DOHH2 (cell line): ENCODE data around the gene AUTS2.

Experiments
- H3F3A ChIP-seq: fragments of 200-600 bp; sonication (generic), shearing (Covaris generic); 2 replicates; pipeline ENCODE4 v1.6.0; 2016; ENCODE audit warnings: antibody characterized with exemption, mild to moderate bottlenecking; ENCODE audit not compliant: control insufficient read depth, insufficient read depth
- H3K27ac ChIP-seq: fragments of 200-600 bp; sonication (generic); 2 replicates; pipeline ENCODE4 v1.5.1; 2014; ENCODE audit warnings: low read depth, mild to moderate bottlenecking, low read length, moderate library complexity
- H3K27me3 ChIP-seq: fragments of 200-600 bp; sonication (generic); 2 replicates; pipeline ENCODE4 v1.6.1; 2014; ENCODE audit warnings: mild to moderate bottlenecking, low read length, mixed read lengths; ENCODE audit not compliant: control insufficient read depth
- H3K36me3 ChIP-seq: fragments of 200-600 bp; sonication (generic); 2 replicates; pipeline ENCODE4 v1.6.1; 2014; ENCODE audit warnings: mild to moderate bottlenecking, low read length, moderate library complexity, mixed read lengths; ENCODE audit not compliant: control insufficient read depth
- H3K4me1 ChIP-seq: fragments of 200-600 bp; sonication (generic); 2 replicates; pipeline ENCODE4 v1.6.1; 2014; ENCODE audit warnings: mild to moderate bottlenecking, low read length, mixed read lengths; ENCODE audit not compliant: control insufficient read depth
- H3K4me2 ChIP-seq: fragments of 200-600 bp; sonication (generic); 2 replicates; pipeline ENCODE4 v1.6.0; 2014; ENCODE audit warnings: mild to moderate bottlenecking, low read length, moderate library complexity
- H3K4me3 ChIP-seq: fragments of 200-600 bp; sonication (generic); 2 replicates; pipeline ENCODE4 v1.5.1; 2014; ENCODE audit warnings: mild to moderate bottlenecking, low read length, mixed read lengths
- H3K79me2 ChIP-seq: fragments of 200-600 bp; sonication (generic); 2 replicates; pipeline ENCODE4 v1.6.1; 2014; ENCODE audit warnings: mild to moderate bottlenecking, low read length, mixed read lengths; ENCODE audit not compliant: control insufficient read depth
- H3K9me2 ChIP-seq: fragments of 200-600 bp; sonication (generic); replicated peaks from 2 replicates; pipeline ENCODE4 v1.6.1; 2014; ENCODE audit warnings: mild to moderate bottlenecking, low read length, mixed read lengths; ENCODE audit not compliant: control insufficient read depth
- H3K9me3 ChIP-seq: fragments of 200-600 bp; sonication (generic); 2 replicates; pipeline ENCODE4 v1.6.1; 2014; ENCODE audit warnings: antibody characterized with exemption, low read length, mixed read lengths; ENCODE audit not compliant: control insufficient read depth, insufficient read depth
- H4K20me1 ChIP-seq: fragments of 200-600 bp; sonication (generic); 2 replicates; pipeline ENCODE4 v1.6.0; 2014; ENCODE audit warnings: low read depth, mild to moderate bottlenecking, antibody characterized with exemption, low read length, moderate library complexity; ENCODE audit not compliant: control insufficient read depth, insufficient read depth
- CTCF ChIP-seq: fragments of 200-600 bp; sonication (generic); IDR thresholded peaks from one replicate; pipeline ENCODE4 v1.5.1; 2014; ENCODE audit warnings: antibody characterized with exemption, mild to moderate bottlenecking, low read depth, low read length; ENCODE audit not compliant: poor library complexity, severe bottlenecking
- EZH2phosphoT487 ChIP-seq: fragments of 200-600 bp; sonication (generic); IDR thresholded peaks from 2 replicates; pipeline ENCODE4 v1.6.1; 2017; ENCODE audit warnings: borderline replicate concordance, mild to moderate bottlenecking, antibody characterized with exemption, low read length, moderate library complexity, mixed read lengths

The AUTS2 gene

GRCh38 chr7:70034999-70035398, 436.7 kb downstream of the AUTS2 start:
- no peak overlapping the region for H3K27ac ChIP-seq
- TF ChIP-seq EZH2phosphoT487 (no peak), CTCF (no peak)
- H3K36me3 ChIP-seq, result peaks cover 12% of the 10 kb centered on the region; the same call in 1 of the 2 replicates
- H3K4me2 ChIP-seq, result no peak overlapping the region
- H3K79me2 ChIP-seq, result peaks cover 39% of the 10 kb centered on the region
- peaks cover 71% of the 10 kb centered on the region for H3K4me1 ChIP-seq
- no peak overlapping the region for H3K4me3 ChIP-seq
- H3F3A ChIP-seq, result 0 out of 2 replicates have a peak, but pooled peaks cover 5% of the 10 kb centered on the region
- H4K20me1 ChIP-seq, result no peaks in the 10 kb centered on the region; the same call in 1 of the 2 replicates
- H3K9me3 ChIP-seq, result peaks cover 25% of the 10 kb centered on the region
- no peaks in the 10 kb centered on the region for H3K27me3 ChIP-seq
- H3K9me2 ChIP-seq, result no peaks in the 10 kb centered on the region

DNA sequence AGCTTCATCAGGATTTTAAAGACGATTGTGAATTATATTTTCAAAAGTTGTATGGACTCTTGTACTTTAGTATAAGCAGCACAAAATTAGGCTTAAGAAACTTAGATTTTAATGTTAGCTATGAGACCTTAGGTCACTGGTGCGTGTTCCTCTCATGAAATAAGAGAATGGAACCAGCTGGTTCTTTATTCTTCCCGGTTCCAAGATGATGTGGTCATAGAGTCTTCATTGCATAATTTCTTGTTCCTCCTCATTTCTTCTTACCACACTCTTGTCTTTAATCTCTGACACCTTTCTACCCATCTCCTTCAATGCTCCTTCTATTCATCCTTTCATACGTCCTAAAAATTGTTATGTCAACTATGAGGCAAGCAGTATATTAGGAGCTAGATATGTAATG, 437.2 kb downstream of the AUTS2 start:
- 0 out of 2 replicates have a peak, but pooled peaks cover 2% of the 10 kb centered on the region for H3F3A ChIP-seq
- no peak for TF ChIP-seq CTCF
- TF ChIP-seq EZH2phosphoT487, result no peak
- H3K9me3 ChIP-seq, result peaks cover 23% of the 10 kb centered on the region
- H3K27me3 ChIP-seq, result no peaks in the 10 kb centered on the region
- no peaks in the 10 kb centered on the region for H3K9me2 ChIP-seq
- H3K4me3 ChIP-seq, result no peak overlapping the region
- H3K4me1 ChIP-seq, result peaks cover 70% of the 10 kb centered on the region
- H3K4me2 ChIP-seq, result no peak overlapping the region
- peaks cover 10% of the 10 kb centered on the region; the same call in 1 of the 2 replicates for H3K36me3 ChIP-seq
- H3K79me2 ChIP-seq, result peaks cover 34% of the 10 kb centered on the region
- no peak overlapping the region for H3K27ac ChIP-seq
- H4K20me1 ChIP-seq, result peaks cover 2% of the 10 kb centered on the region; the same call in 1 of the 2 replicates

DNA sequence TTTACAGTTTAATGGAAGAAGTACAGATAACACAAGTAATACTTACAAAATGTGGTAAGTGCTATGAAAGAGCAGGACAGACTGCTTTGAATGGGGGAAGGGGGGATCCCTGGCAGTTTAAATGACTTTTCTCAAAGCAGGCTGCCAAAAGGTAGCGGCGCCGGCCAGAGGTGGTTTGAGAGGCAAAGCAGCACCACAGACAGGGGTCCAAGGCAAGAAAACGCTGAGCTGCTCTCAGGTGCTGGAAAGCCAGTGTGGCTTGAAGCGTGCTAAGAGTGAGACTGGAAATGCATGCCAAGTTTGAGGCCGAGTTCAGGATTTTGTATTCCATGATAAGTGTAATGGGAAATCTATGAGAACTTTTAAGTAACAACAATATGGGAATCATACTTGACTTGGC, 437.7 kb downstream of the AUTS2 start:
- Histone ChIP-seq H3K9me3 (peaks cover 19% of the 10 kb centered on the region), H4K20me1 (peaks cover 5% of the 10 kb centered on the region; the same call in 1 of the 2 replicates), H3F3A (0 out of 2 replicates have a peak, but pooled peaks cover 2% of the 10 kb centered on the region), H3K4me2 (no peak overlapping the region), H3K36me3 (peaks cover 7% of the 10 kb centered on the region; the same call in 1 of the 2 replicates), H3K27ac (no peak overlapping the region), H3K9me2 (no peaks in the 10 kb centered on the region), H3K27me3 (no peaks in the 10 kb centered on the region), H3K4me3 (no peak overlapping the region), H3K4me1 (peaks cover 70% of the 10 kb centered on the region), H3K79me2 (peaks cover 31% of the 10 kb centered on the region)
- no peak for TF ChIP-seq CTCF
- no peak for TF ChIP-seq EZH2phosphoT487
